Endothelial cell of hepatic sinusoid (primary cell): ENCODE measurements around the gene GFY.

ENCODE experiments used
- in situ Hi-C: cut with HindIII; loops from 2 replicates; pipeline ENCODE4 v1.10.0; 2017; ENCODE audit warnings: low sequenced_read_pairs

Gene GFY

GRCh38 chr19:49407482-49408015 lies 17.6 kb upstream of the GFY start:
- in situ Hi-C loops, result no loop called here

DNA sequence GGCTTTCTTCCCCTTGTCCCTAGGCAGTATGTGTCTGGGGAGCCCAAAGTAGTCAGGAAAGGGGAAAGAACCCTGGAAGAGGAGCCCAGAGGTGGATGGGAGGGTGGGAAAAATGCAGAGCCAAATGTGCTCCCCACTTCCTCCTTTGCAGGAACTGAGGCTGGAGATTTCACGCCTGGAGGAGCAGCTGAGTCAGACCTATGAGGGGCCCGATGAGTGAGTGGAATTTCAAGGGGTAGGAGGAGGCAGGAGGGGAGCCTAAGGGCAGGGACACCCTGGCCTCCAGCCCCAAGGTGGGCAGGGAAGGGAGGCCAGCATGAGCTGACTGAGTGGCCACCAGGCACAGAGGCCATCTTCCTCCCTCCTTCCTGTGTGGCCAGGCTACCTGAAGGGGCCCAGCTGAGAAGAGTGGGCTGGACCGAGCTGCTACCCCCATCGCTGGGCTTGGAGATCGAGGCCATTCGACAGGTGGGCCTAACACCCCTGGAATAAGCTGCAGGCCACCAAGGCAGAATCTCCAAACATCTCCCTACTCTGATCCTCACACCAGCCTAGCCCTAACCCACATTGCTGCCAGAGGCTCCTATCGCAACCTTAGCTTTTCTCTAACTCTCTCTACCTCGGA lies 16.3 kb upstream of the GFY start:
- in situ Hi-C loops, result no loop called here

- in situ Hi-C loops, result no loop called here
Measured at GRCh38 chr19:49409441-49410029, 15.7 kb upstream of the GFY start.

DNA sequence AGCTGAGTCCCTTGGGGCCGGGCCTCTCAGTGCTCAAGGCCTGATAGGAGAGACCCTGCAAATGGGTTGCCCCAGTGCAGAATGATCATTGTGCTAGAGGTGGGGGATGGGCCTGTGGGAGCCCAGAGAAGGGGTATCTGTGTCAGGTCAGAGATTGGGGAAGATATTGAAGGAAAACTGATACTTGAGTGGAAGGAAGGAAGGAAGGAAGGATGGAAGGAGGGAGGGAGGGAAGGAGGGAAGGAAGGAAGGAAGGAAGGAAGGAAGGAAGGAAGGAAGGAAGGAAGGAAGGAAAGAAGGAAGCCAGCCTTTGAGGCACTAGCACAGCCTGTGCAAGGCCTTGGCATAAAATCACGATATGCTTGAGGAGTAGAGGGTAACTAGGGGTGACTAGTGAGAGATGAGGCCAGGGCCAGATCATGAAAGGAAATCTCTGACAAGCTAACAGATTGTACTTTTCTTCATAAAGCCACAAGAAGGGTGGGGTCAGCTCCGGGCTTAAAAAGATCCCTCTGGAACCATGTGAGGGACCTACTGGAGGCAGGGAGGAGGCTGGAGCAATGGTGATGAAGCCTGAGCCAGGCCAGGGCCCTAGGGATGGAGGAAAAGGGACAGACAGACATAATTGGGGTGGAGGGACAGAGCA lies 13.4 kb upstream of the GFY start:
- in situ Hi-C loops, result no loop called here

- in situ Hi-C loops, result no loop called here
Measured at GRCh38 chr19:49413348-49413747, 11.8 kb upstream of the GFY start.

- in situ Hi-C loops, result no loop called here
Measured at GRCh38 chr19:49414256-49414655, 10.9 kb upstream of the GFY start.

DNA sequence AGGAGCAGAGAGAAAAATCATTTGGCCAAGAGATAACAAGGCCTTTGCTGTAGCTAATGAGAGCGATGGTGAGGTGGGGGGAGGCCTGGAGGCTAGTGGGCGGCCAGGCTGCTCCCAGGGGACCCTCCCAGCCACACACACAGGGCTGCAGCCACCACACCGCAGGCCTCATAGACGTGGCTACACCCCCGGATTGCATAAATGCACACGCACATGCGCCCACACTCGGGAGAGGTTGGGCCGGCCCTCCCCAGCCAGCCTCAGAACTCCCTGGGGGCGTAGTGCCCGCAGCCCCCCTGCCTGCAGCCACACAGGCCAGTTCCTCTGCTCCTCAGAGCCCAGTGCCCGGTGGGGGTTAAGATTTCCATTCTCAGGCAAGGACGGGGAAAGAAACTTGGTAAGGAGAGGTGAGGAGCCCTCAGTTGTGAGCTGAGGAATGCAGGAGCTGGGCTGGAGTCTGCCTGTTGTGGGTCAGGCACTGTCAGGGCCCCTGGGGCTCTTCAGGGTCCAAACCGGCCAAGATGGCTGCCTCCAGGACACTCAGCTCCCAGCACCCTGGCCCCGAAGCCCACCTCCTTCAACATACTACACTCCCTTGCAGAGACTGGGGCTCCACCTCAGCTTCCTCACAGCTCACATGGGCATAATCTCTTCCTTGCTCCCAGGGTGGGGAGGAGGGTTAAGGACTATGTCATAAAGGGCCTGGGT lies 9.9 kb upstream of the GFY start:
- in situ Hi-C loops, result no loop called here

GRCh38 chr19:49415810-49416200 lies 9.4 kb upstream of the GFY start:
- in situ Hi-C loops, result no loop called here

- in situ Hi-C loops, result no loop called here
Measured at GRCh38 chr19:49417088-49417487, 8.1 kb upstream of the GFY start.

GRCh38 chr19:49418511-49418910 lies 6.7 kb upstream of the GFY start:
- in situ Hi-C loops, result no loop called here

- in situ Hi-C loops, result no loop called here
Measured at GRCh38 chr19:49419173-49419572, 6.0 kb upstream of the GFY start.

- in situ Hi-C loops, result no loop called here
Measured at GRCh38 chr19:49420227-49420626, 5.0 kb upstream of the GFY start.

GRCh38 chr19:49421039-49421877 lies 3.9 kb upstream of the GFY start:
- in situ Hi-C loops, result no loop called here

- in situ Hi-C loops, result no loop called here
Measured at GRCh38 chr19:49421878-49422202, 3.3 kb upstream of the GFY start.

- in situ Hi-C loops, result no loop called here
Measured at GRCh38 chr19:49422407-49423070, 2.6 kb upstream of the GFY start.

DNA sequence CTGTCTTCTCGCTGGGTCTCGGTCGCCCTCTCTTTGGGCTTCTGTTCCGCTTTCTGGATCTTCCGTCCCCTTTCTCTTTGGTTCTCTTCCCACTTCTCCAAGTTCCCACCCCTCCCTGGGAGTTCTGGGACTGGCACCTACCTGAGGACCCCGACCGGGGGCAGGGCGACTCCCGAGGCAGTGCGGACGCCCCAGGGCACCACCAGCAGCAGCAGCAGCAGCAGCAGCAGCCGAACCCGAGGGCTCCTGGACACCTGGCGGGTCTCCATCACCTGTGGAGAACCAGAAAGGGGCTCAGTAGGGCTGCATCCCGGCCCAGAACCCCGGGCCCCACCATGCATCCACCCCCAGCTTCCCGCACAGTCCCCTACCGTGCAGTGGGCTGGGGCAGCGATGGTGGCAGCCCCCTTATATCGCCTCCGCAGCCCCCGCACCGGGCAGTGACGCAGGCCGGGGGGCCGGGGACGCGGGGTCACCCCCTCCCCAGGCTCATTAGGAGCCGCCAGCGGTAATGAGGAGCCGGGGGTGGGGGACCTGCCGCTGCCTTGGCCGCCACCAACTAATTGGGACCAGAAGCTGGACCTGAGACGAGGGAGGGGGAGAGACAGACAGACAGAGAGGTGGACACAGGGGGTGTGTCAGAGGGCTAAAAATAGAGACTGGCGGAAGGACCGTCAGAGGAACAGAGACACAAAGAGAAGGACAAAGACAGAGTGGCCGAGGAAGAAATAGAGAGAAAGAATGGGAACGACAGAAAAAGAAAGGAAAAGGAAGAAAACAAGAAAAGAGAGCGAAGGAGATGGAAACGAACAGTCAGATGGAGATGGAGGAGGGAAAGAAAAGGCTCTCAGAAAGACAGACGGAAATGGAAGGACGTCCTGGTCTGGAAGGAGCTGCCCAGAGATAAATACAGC lies 1.9 kb upstream of the GFY start, which contains the start of gene PTH2:
Gene PTH2 (minus strand): TSS at position 371 of the 914 bp plus-strand sequence. CDS start 102 bp downstream, at position 269.
- in situ Hi-C loops, result no loop called here

DNA sequence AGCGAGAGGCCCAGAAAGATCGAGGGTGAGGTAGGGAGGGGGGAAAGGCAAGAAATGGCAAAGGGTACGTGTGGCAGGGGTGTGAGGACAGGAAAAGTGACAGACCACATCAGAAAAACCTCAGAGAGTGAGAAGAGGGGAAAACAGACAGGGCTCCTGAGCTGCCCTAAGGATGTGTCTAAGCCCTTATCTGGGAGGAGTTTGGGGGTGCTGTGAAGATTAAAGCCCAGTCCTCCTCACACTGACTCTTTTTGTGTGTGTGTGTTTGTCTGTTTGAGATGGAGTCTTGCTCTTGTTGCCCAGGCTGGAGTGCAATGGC lies 1.2 kb upstream of the GFY start:
- in situ Hi-C loops, result no loop called here

GRCh38 chr19:49425922-49426592 lies 869 bp downstream of the GFY start:
- in situ Hi-C loops, result loop anchor here (5.0 kb wide), 1 partner anchor 34 kb away; no protein-coding TSS in a partner anchor

DNA sequence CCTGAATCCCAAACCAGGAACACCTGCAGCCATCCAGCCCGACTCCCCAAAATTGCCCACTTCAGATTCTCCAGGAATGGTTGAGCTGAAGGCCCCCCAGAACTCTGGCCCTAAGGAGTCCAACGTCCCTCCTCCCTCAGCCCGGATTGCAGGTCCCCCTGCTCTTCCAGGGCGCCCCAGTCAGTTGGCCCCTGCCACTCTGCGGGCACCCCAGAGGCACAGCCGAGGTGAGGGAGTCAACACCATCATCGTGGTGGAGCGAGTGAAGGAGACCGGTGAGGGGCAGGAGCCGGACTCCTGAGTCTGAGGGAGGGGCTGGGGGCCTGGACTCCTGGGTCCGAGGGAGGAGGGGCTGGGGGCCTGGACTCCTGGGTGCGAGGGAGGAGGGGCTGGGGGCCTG lies 2.2 kb downstream of the GFY start:
- in situ Hi-C loops, result loop anchor here (5.0 kb wide), 1 partner anchor 35 kb away; no protein-coding TSS in a partner anchor
